Measurements from ENCODE around the gene SERPINH1. TPM values are rescaled to one million over a fixed set of nuclear protein-coding genes. Genes with fewer than 3 reads are reported as not detected.

The SERPINH1 gene
- total RNA-seq, 2 experiments from 2014 or later = 18.9 to 19.4 TPM

GRCh38 chr11:75606099-75606498 is 44.0 kb downstream of the SERPINH1 start:
- H3K4me1 Mint-ChIP-seq = no peaks in the 10 kb centered on the region
- H3K27me3 Mint-ChIP-seq = peaks cover 3% of the 10 kb centered on the region
- no peaks in the 10 kb centered on the region for H3K9me3 Mint-ChIP-seq
- DNase-seq = no peak
- H3K4me3 Mint-ChIP-seq = no peak overlapping the region
- H3K36me3 Mint-ChIP-seq = no peaks in the 10 kb centered on the region
- H3K27ac Mint-ChIP-seq = no peak overlapping the region

DNA sequence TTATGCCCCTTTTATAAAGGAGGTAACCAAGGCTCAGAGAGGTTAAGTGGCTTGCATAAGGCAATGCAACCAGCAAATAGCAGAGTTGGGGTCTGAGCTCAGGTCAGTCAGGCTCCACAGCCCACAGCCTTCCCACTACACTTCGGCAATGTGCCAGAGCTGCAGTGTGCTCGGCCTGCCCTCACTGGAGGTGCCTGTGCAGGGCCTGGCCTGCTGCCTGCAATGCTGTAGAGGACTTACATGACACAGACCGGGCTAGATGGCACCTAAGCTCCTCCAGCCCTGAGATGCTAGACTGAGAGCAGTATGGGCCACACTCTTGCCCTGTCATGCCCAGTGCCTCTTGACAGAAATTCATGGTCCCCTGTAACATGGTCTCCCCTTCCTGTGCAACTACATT is 49.8 kb downstream of the SERPINH1 start:
- DNase-seq = no peak
- Mint-ChIP-seq H3K36me3 (no peaks in the 10 kb centered on the region), H3K27me3 (no peaks in the 10 kb centered on the region), H3K27ac (no peak overlapping the region), H3K4me1 (no peaks in the 10 kb centered on the region), H3K9me3 (no peaks in the 10 kb centered on the region), H3K4me3 (no peak overlapping the region)

- no peaks in the 10 kb centered on the region for H3K27me3 Mint-ChIP-seq
- DNase-seq = no peak
- H3K4me3 Mint-ChIP-seq = no peak overlapping the region
- H3K4me1 Mint-ChIP-seq = no peaks in the 10 kb centered on the region
- no peak overlapping the region for H3K27ac Mint-ChIP-seq
- no peaks in the 10 kb centered on the region for H3K36me3 Mint-ChIP-seq
- H3K9me3 Mint-ChIP-seq = no peaks in the 10 kb centered on the region
Measured at GRCh38 chr11:75615751-75616150, 53.7 kb downstream of the SERPINH1 start.

DNA sequence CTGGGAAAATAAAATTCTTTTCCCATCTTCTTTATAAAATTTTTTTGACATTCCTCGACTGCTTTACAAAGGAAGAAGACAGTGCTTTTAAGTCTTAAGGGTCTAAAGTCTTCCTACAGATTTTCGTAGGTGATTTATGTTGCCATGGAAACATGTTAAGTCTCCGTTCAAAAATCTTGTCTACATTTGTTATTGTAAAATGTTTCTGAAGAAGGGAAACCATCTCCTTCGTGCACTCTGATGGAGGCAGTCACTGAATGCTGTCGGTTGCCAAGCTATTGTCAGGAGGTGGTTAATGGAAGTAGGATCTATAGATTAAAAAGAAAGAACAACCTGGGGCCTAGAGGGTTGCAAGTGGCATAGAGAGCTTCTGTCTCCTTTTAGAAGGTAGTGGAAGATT is 54.2 kb downstream of the SERPINH1 start:
- Mint-ChIP-seq H3K36me3 (no peaks in the 10 kb centered on the region), H3K27ac (no peak overlapping the region), H3K9me3 (no peaks in the 10 kb centered on the region), H3K27me3 (no peaks in the 10 kb centered on the region), H3K4me1 (no peaks in the 10 kb centered on the region), H3K4me3 (no peak overlapping the region)
- no peak for DNase-seq

Other genes with a start within 250 kb of the SERPINH1 start
- gene ARRB1, start 210.6 kb upstream of the SERPINH1 start, total RNA-seq = 10 to 100 TPM; 25.6 to 26.3 TPM
- gene RPS3, start 162.7 kb upstream of the SERPINH1 start, total RNA-seq = 1,000 to 10,000 TPM; 4,132 to 4,264 TPM
- under 1 TPM; 0.21 to 0.58 TPM for gene KLHL35, start 129.1 kb upstream of the SERPINH1 start, total RNA-seq
- gene GDPD5, start 36.3 kb upstream of the SERPINH1 start, total RNA-seq = 1 to 10 TPM; 5.9 to 6.6 TPM
- not detected for gene MAP6, start 106.8 kb downstream of the SERPINH1 start, total RNA-seq
- not detected for gene MOGAT2, start 155.6 kb downstream of the SERPINH1 start, total RNA-seq
- gene DGAT2, start 206.5 kb downstream of the SERPINH1 start, total RNA-seq = 1 to 10 TPM; 1.6 to 1.9 TPM